Activated T-helper 17 cell treated with anti-CD3 and anti-CD28 coated beads, Interleukin-2, amount 50 U/mL, for 72 hours (primary cell): ENCODE data around the gene TBC1D10A. TPM values are rescaled to one million over a fixed set of nuclear protein-coding genes. Genes with fewer than 3 reads are reported as not detected.

ENCODE experiments used
- ATAC-seq: fragments of 150-1000 bp; cut with Tn5 transposase; replicated peaks from 2 replicates; pipeline ENCODE4 v1.10.0; 2021; ENCODE audit warnings: mild to moderate bottlenecking, moderate library complexity
- H3K27ac Mint-ChIP-seq: one replicate; pipeline ENCODE4 v1.8.0; 2022; ENCODE audit warnings: mixed read lengths
- H3K27me3 Mint-ChIP-seq: one replicate; pipeline ENCODE4 v1.8.0; 2022; ENCODE audit warnings: mixed read lengths
- H3K36me3 Mint-ChIP-seq: one replicate; pipeline ENCODE4 v1.8.0; 2022; ENCODE audit warnings: low read depth, mild to moderate bottlenecking, mixed read lengths
- H3K4me1 Mint-ChIP-seq: one replicate; pipeline ENCODE4 v1.8.0; 2022; ENCODE audit warnings: mixed read lengths
- H3K4me3 Mint-ChIP-seq: one replicate; pipeline ENCODE4 v1.8.0; 2022; ENCODE audit warnings: mild to moderate bottlenecking, mixed read lengths
- H3K9me3 Mint-ChIP-seq: one replicate; pipeline ENCODE4 v1.8.0; 2022; ENCODE audit warnings: mixed read lengths
- total RNA-seq, 2 donors: library from RNA; stranded (reverse); gene quantifications; one replicate each; pipeline ENCODE4 v1.2.3, GENCODE V29; 2022

The TBC1D10A gene
- total RNA-seq, 2 donors from 2014 or later, result 26.9 to 41.2 TPM

GRCh38 chr22:30272781-30273601 is 53.8 kb downstream of the TBC1D10A start:
- peaks cover 19% of the 10 kb centered on the region for H3K4me1 Mint-ChIP-seq
- H3K27ac Mint-ChIP-seq, result no peak overlapping the region
- ATAC-seq, result no peak
- H3K4me3 Mint-ChIP-seq, result no peak overlapping the region
- H3K36me3 Mint-ChIP-seq, result peaks cover 27% of the 10 kb centered on the region
- H3K9me3 Mint-ChIP-seq, result no peaks in the 10 kb centered on the region
- H3K27me3 Mint-ChIP-seq, result no peaks in the 10 kb centered on the region

GRCh38 chr22:30270832-30271231 is 55.9 kb downstream of the TBC1D10A start:
- Mint-ChIP-seq H3K36me3 (peaks cover 48% of the 10 kb centered on the region), H3K27ac (no peak overlapping the region)
- no peak for ATAC-seq

GRCh38 chr22:30268331-30268730 is 58.4 kb downstream of the TBC1D10A start:
- peak overlapping the region; percentile 93 for H3K27ac Mint-ChIP-seq
- no peaks in the 10 kb centered on the region for H3K9me3 Mint-ChIP-seq
- ATAC-seq, result no peak
- peak overlapping the region; percentile 95 for H3K4me3 Mint-ChIP-seq
- H3K36me3 Mint-ChIP-seq, result peaks cover 73% of the 10 kb centered on the region
- no peaks in the 10 kb centered on the region for H3K27me3 Mint-ChIP-seq
- peaks cover 16% of the 10 kb centered on the region for H3K4me1 Mint-ChIP-seq

More at GRCh38 chr22:30270832-30271231, 55.9 kb downstream of the TBC1D10A start:
- Mint-ChIP-seq H3K4me1 (peaks cover 13% of the 10 kb centered on the region), H3K27me3 (no peaks in the 10 kb centered on the region), H3K4me3 (no peak overlapping the region), H3K9me3 (no peaks in the 10 kb centered on the region)

GRCh38 chr22:30267382-30268302 is 59.1 kb downstream of the TBC1D10A start:
- Mint-ChIP-seq H3K9me3 (no peaks in the 10 kb centered on the region), H3K4me1 (peaks cover 22% of the 10 kb centered on the region), H3K36me3 (peaks cover 80% of the 10 kb centered on the region), H3K27me3 (no peaks in the 10 kb centered on the region), H3K4me3 (peak overlapping the region; percentile 95), H3K27ac (peak overlapping the region; percentile 93)
- peak; percentile 23 for ATAC-seq

GRCh38 chr22:30266445-30267381 is 60.0 kb downstream of the TBC1D10A start, which contains the start of gene OSM:
TSS of gene OSM (minus strand) at chr22:30266851. CDS start at chr22:30266799, 52 bp downstream.
- H3K27me3 Mint-ChIP-seq, result no peaks in the 10 kb centered on the region
- H3K4me1 Mint-ChIP-seq, result peaks cover 29% of the 10 kb centered on the region
- H3K4me3 Mint-ChIP-seq, result peak within 1 kb of the TSS; percentile 95
- H3K36me3 Mint-ChIP-seq, result peaks cover 89% of the 10 kb centered on the region
- H3K9me3 Mint-ChIP-seq, result no peaks in the 10 kb centered on the region
- H3K27ac Mint-ChIP-seq, result peak within 1 kb of the TSS; percentile 93
- ATAC-seq, result peak; percentile 58

- Mint-ChIP-seq H3K27ac (peak overlapping the region; percentile 93), H3K27me3 (no peaks in the 10 kb centered on the region), H3K9me3 (no peaks in the 10 kb centered on the region), H3K4me3 (peak overlapping the region; percentile 95), H3K36me3 (peaks cover 89% of the 10 kb centered on the region), H3K4me1 (peaks cover 29% of the 10 kb centered on the region)
- ATAC-seq, result peak; percentile 68
Observed at GRCh38 chr22:30265823-30266444, 60.8 kb downstream of the TBC1D10A start.

- no peaks in the 10 kb centered on the region for H3K27me3 Mint-ChIP-seq
- no peaks in the 10 kb centered on the region for H3K9me3 Mint-ChIP-seq
- peak overlapping the region; percentile 95 for H3K4me3 Mint-ChIP-seq
- peaks cover 29% of the 10 kb centered on the region for H3K4me1 Mint-ChIP-seq
- peaks cover 84% of the 10 kb centered on the region for H3K36me3 Mint-ChIP-seq
- ATAC-seq, result no peak
- peak overlapping the region; percentile 93 for H3K27ac Mint-ChIP-seq
Observed at GRCh38 chr22:30265131-30265720, 61.5 kb downstream of the TBC1D10A start.

GRCh38 chr22:30263883-30264282 is 62.9 kb downstream of the TBC1D10A start:
- ATAC-seq, result no peak
- Mint-ChIP-seq H3K27me3 (no peaks in the 10 kb centered on the region), H3K9me3 (no peaks in the 10 kb centered on the region), H3K36me3 (peaks cover 71% of the 10 kb centered on the region), H3K4me1 (peaks cover 29% of the 10 kb centered on the region), H3K4me3 (peak overlapping the region; percentile 95), H3K27ac (no peak overlapping the region)

GRCh38 chr22:30262917-30263741 is 63.6 kb downstream of the TBC1D10A start:
- peak overlapping the region; percentile 95 for H3K4me3 Mint-ChIP-seq
- peak overlapping the region; percentile 78 for H3K27ac Mint-ChIP-seq
- no peaks in the 10 kb centered on the region for H3K27me3 Mint-ChIP-seq
- ATAC-seq, result no peak
- no peaks in the 10 kb centered on the region for H3K9me3 Mint-ChIP-seq
- peaks cover 23% of the 10 kb centered on the region for H3K4me1 Mint-ChIP-seq
- H3K36me3 Mint-ChIP-seq, result peaks cover 63% of the 10 kb centered on the region

- peaks cover 22% of the 10 kb centered on the region for H3K4me1 Mint-ChIP-seq
- H3K36me3 Mint-ChIP-seq, result peaks cover 54% of the 10 kb centered on the region
- ATAC-seq, result no peak
- H3K27me3 Mint-ChIP-seq, result no peaks in the 10 kb centered on the region
- H3K9me3 Mint-ChIP-seq, result no peaks in the 10 kb centered on the region
- peak overlapping the region; percentile 78 for H3K27ac Mint-ChIP-seq
- peak overlapping the region; percentile 95 for H3K4me3 Mint-ChIP-seq
Observed at GRCh38 chr22:30262112-30262511, 64.6 kb downstream of the TBC1D10A start.

GRCh38 chr22:30261134-30261533 is 65.6 kb downstream of the TBC1D10A start:
- no peaks in the 10 kb centered on the region for H3K27me3 Mint-ChIP-seq
- H3K36me3 Mint-ChIP-seq, result peaks cover 44% of the 10 kb centered on the region
- no peak for ATAC-seq
- no peak overlapping the region for H3K4me3 Mint-ChIP-seq
- no peaks in the 10 kb centered on the region for H3K9me3 Mint-ChIP-seq
- peaks cover 22% of the 10 kb centered on the region for H3K4me1 Mint-ChIP-seq
- H3K27ac Mint-ChIP-seq, result peak overlapping the region; percentile 2

- no peak overlapping the region for H3K4me3 Mint-ChIP-seq
- H3K9me3 Mint-ChIP-seq, result no peaks in the 10 kb centered on the region
- no peaks in the 10 kb centered on the region for H3K27me3 Mint-ChIP-seq
- peak overlapping the region; percentile 2 for H3K27ac Mint-ChIP-seq
- H3K36me3 Mint-ChIP-seq, result peaks cover 39% of the 10 kb centered on the region
- H3K4me1 Mint-ChIP-seq, result peaks cover 22% of the 10 kb centered on the region
- ATAC-seq, result no peak
Observed at GRCh38 chr22:30260682-30261081, 66.1 kb downstream of the TBC1D10A start.
